Measurements from ENCODE around the gene USP21.

GRCh38 chr1:161214369-161214768 lies 55.1 kb downstream of the USP21 start:
- no peak for TF ChIP-seq CSDC2 (CRISPR knock-in tag; IDR thresholded peaks at IDR 0.05)
- no peak for TF ChIP-seq PATZ1 (CRISPR knock-in tag; IDR thresholded peaks at IDR 0.05; ENCODE audit: borderline replicate concordance)
- no peak for TF ChIP-seq BACH2 (CRISPR knock-in tag; IDR thresholded peaks at IDR 0.05; ENCODE audit: borderline replicate concordance)
- no peak for TF ChIP-seq TCF4 (CRISPR knock-in tag; IDR thresholded peaks at IDR 0.05; ENCODE audit: borderline replicate concordance)
- TF ChIP-seq ESRRG (CRISPR knock-in tag; IDR thresholded peaks at IDR 0.05), result no peak
- TF ChIP-seq TOX (CRISPR knock-in tag; IDR thresholded peaks at IDR 0.05; ENCODE audit: borderline replicate concordance), result no peak
- no peak for TF ChIP-seq CSRNP3 (CRISPR knock-in tag; IDR thresholded peaks at IDR 0.05)
- TF ChIP-seq OSR1 (CRISPR knock-in tag; IDR thresholded peaks at IDR 0.05), result no peak
- no peak for TF ChIP-seq ZFP3 (CRISPR knock-in tag; IDR thresholded peaks at IDR 0.05)
